MM.1S (cell line): ENCODE data around the gene EHBP1.
A peak's percentile ranks its signal among the peaks of the same experiment; 100 is the strongest.

ENCODE experiments used
- DNase-seq: peaks from one replicate; pipeline ENCODE4 v3.0.0-alpha.2; 2015
- H2AFZ ChIP-seq: fragments of 300-600 bp; sonication (generic); 2 replicates; pipeline ENCODE4 v1.6.0; 2016; ENCODE audit warnings: antibody characterized with exemption, low read length
- H3F3A ChIP-seq: fragments of 300-600 bp; sonication (generic); 2 replicates; pipeline ENCODE4 v1.6.1; 2016; ENCODE audit warnings: mild to moderate bottlenecking, antibody characterized with exemption, low read length, moderate library complexity, mixed read lengths; ENCODE audit not compliant: insufficient read depth
- H3K27ac ChIP-seq: fragments of 300-600 bp; sonication (generic); 2 replicates; pipeline ENCODE4 v1.5.1; 2016; ENCODE audit warnings: mild to moderate bottlenecking, low read length
- H3K27me3 ChIP-seq: fragments of 300-600 bp; sonication (generic); replicated peaks from 2 replicates; pipeline ENCODE4 v1.6.0; 2016; ENCODE audit warnings: low read length; ENCODE audit not compliant: insufficient read depth
- H3K36me3 ChIP-seq: fragments of 300-600 bp; sonication (generic); replicated peaks from 2 replicates; pipeline ENCODE4 v1.6.1; 2016; ENCODE audit warnings: mild to moderate bottlenecking, low read length, mixed read lengths; ENCODE audit not compliant: insufficient read depth
- H3K4me1 ChIP-seq: fragments of 300-600 bp; sonication (generic); 2 replicates; pipeline ENCODE4 v1.6.1; 2016; ENCODE audit warnings: low read length, mixed read lengths
- H3K4me2 ChIP-seq: fragments of 300-600 bp; sonication (generic); 2 replicates; pipeline ENCODE4 v1.6.0; 2016; ENCODE audit warnings: low read depth, low read length
- H3K4me3 ChIP-seq: fragments of 300-600 bp; sonication (generic); 2 replicates; pipeline ENCODE4 v1.5.1; 2016; ENCODE audit warnings: low read length, mixed read lengths
- H3K79me2 ChIP-seq: fragments of 300-600 bp; sonication (generic); 2 replicates; pipeline ENCODE4 v1.6.1; 2016; ENCODE audit warnings: mixed run types, low read length, mixed read lengths
- H3K9ac ChIP-seq: fragments of 300-600 bp; sonication (generic); 2 replicates; pipeline ENCODE4 v1.6.1; 2016; ENCODE audit warnings: low read length, mixed read lengths
- H3K9me2 ChIP-seq: fragments of 300-600 bp; sonication (generic); replicated peaks from 2 replicates; pipeline ENCODE4 v1.6.1; 2016; ENCODE audit warnings: mild to moderate bottlenecking, low read length, mixed read lengths; ENCODE audit not compliant: insufficient read depth
- H3K9me3 ChIP-seq: fragments of 300-600 bp; sonication (generic); replicated peaks from 2 replicates; pipeline ENCODE4 v1.6.1; 2016; ENCODE audit warnings: mild to moderate bottlenecking, low read length, mixed read lengths; ENCODE audit not compliant: insufficient read depth
- H4K20me1 ChIP-seq: fragments of 300-600 bp; sonication (generic); 2 replicates; pipeline ENCODE4 v1.6.1; 2016; ENCODE audit warnings: mild to moderate bottlenecking, low read length, moderate library complexity, mixed read lengths; ENCODE audit not compliant: insufficient read depth
- CTCF ChIP-seq: fragments of 300-600 bp; sonication (generic); IDR thresholded peaks from 2 replicates; pipeline ENCODE4 v1.5.1; 2016; ENCODE audit warnings: antibody characterized with exemption, low read length, mixed read lengths
- EZH2 ChIP-seq: fragments of 300-600 bp; sonication (generic); optimal IDR thresholded peaks from 2 replicates; pipeline ENCODE3; 2017; ENCODE audit warnings: low read depth, mild to moderate bottlenecking, antibody characterized with exemption, low read length, mixed read lengths
- EZH2phosphoT487 ChIP-seq: fragments of 300-600 bp; sonication (generic); IDR thresholded peaks from 2 replicates; pipeline ENCODE4 v1.6.1; 2018; ENCODE audit warnings: antibody characterized with exemption, low read length

The EHBP1 gene

GRCh38 chr2:62705007-62705829, at the start of gene EHBP1:
Gene EHBP1 (plus strand): TSS chr2:62705713. CDS start chr2:62707192, 1,479 bp downstream.
- H3K4me3 ChIP-seq: peak within 1 kb of the TSS; percentile 84
- H3K9me2 ChIP-seq: no peaks in the 10 kb centered on the region
- no peaks in the 10 kb centered on the region for H3K9me3 ChIP-seq
- H3K27me3 ChIP-seq: no peaks in the 10 kb centered on the region
- H3K4me2 ChIP-seq: peak within 1 kb of the TSS; percentile 94
- peak within 1 kb of the TSS; percentile 91 for H2AFZ ChIP-seq
- DNase-seq: peak; percentile 98
- TF ChIP-seq EZH2 (no peak), EZH2phosphoT487 (no peak), CTCF (no peak)
- H3K4me1 ChIP-seq: peaks cover 22% of the 10 kb centered on the region
- H4K20me1 ChIP-seq: no peaks in the 10 kb centered on the region
- no peaks in the 10 kb centered on the region for H3K36me3 ChIP-seq
- peaks cover 6% of the 10 kb centered on the region; the same call in 1 of the 2 replicates for H3F3A ChIP-seq
- peak within 1 kb of the TSS; percentile 65 for H3K9ac ChIP-seq
- H3K27ac ChIP-seq: peak within 1 kb of the TSS; percentile 50; the same call in 1 of the 2 replicates
- H3K79me2 ChIP-seq: peaks cover 17% of the 10 kb centered on the region

DNA sequence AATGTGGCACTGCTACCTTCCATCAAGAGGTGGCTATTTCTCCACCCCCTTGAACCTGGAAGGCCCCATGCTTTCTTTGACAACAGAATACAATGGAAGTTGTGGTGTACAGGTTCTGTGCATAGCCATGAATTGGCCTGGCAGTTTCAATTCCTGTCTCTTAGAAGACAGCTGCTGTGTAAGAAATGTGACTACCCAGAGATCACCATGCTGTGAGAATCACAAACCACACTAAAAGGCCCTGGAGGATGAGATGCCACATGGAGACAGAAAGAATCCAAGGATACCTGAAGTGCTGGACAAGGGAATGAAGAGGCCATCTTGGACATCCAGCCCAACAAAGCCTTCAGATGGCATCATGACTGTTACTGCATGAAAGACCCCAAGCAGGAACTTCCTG, 47.7 kb upstream of the EHBP1 start:
- H3K9ac ChIP-seq: no peak overlapping the region
- no peak overlapping the region for H3K27ac ChIP-seq
- H3K4me2 ChIP-seq: no peak overlapping the region
- peak; percentile 48 for DNase-seq
- H3K36me3 ChIP-seq: no peaks in the 10 kb centered on the region
- H2AFZ ChIP-seq: no peak overlapping the region
- no peaks in the 10 kb centered on the region for H3F3A ChIP-seq
- no peaks in the 10 kb centered on the region for H3K79me2 ChIP-seq
- no peaks in the 10 kb centered on the region for H4K20me1 ChIP-seq
- no peaks in the 10 kb centered on the region for H3K9me2 ChIP-seq
- H3K4me3 ChIP-seq: no peak overlapping the region
- H3K4me1 ChIP-seq: peaks cover 6% of the 10 kb centered on the region; the same call in 1 of the 2 replicates
- H3K27me3 ChIP-seq: no peaks in the 10 kb centered on the region; the same call in 1 of the 2 replicates
- TF ChIP-seq EZH2phosphoT487 (no peak), EZH2 (no peak), CTCF (no peak)
- H3K9me3 ChIP-seq: no peaks in the 10 kb centered on the region

GRCh38 chr2:62658891-62659290, 46.6 kb upstream of the EHBP1 start:
- no peaks in the 10 kb centered on the region; the same call in 1 of the 2 replicates for H3K27me3 ChIP-seq
- no peaks in the 10 kb centered on the region for H3K36me3 ChIP-seq
- no peak overlapping the region for H3K4me2 ChIP-seq
- H3K9me2 ChIP-seq: no peaks in the 10 kb centered on the region
- no peak overlapping the region for H3K4me3 ChIP-seq
- H3K79me2 ChIP-seq: no peaks in the 10 kb centered on the region
- no peaks in the 10 kb centered on the region for H3K9me3 ChIP-seq
- H3K4me1 ChIP-seq: peaks cover 6% of the 10 kb centered on the region; the same call in 1 of the 2 replicates
- TF ChIP-seq EZH2: no peak
- TF ChIP-seq EZH2phosphoT487: no peak
- TF ChIP-seq CTCF: no peak
- H2AFZ ChIP-seq: no peak overlapping the region
- H3F3A ChIP-seq: no peaks in the 10 kb centered on the region
- H4K20me1 ChIP-seq: no peaks in the 10 kb centered on the region
- DNase-seq: no peak
- H3K9ac ChIP-seq: no peak overlapping the region
- no peak overlapping the region for H3K27ac ChIP-seq
